ENCODE measurements around the gene THTPA. TPM values are rescaled to one million over a fixed set of nuclear protein-coding genes. Genes with fewer than 3 reads are reported as not detected.

THTPA gene
- total RNA-seq, 2 donors from 2014 or later, result 13.0 to 17.0 TPM

DNA sequence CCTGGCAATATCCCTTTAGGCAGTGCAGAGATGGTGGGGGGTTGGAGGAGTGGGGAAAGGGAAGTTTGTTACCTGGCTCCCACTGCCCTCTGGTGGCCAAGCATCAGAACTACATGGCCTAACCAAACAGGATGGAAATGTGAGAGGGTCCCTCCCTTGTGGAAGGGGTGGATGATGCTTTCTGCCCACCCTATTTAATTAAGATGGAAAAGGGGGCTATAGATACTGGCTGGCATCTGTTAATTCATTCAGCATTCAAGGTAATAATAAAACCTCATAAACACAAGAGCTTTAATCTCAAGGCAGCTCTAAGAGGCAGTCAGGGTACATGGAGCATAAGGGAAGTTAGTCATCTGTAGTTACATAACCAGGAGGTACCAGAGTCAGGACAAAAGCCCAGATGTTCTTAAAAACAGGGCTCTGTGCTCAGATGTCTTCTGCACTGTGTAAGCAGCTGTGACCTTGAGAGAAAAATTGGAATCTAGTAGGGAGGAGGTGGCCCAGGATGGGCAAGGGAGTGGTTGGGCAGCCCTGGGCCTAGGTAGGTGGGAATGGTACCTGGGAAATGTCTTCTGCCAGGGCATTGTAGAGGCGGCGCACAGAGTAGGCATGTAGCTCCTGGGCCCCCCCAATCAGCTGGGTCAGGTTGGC lies 6.9 kb downstream of the THTPA start:
- no peaks in the 10 kb centered on the region for H3K9me3 ChIP-seq (ENCODE audit: control insufficient read depth, low read length)
- H3K36me3 ChIP-seq (ENCODE audit: control insufficient read depth, insufficient read depth, low read length), result peaks cover 79% of the 10 kb centered on the region
- Mint-ChIP-seq H3K27me3 (ENCODE audit: insufficient read depth) (no peaks in the 10 kb centered on the region), H3K36me3 (ENCODE audit: low read depth) (peaks cover 59% of the 10 kb centered on the region), H3K27ac (no peak overlapping the region), H3K4me3 (no peak overlapping the region), H3K9me3 (no peaks in the 10 kb centered on the region), H3K4me1 (peaks cover 6% of the 10 kb centered on the region)
- peak; percentile 89 for DNase-seq
- H3K9ac ChIP-seq (ENCODE audit: extremely low read depth, low read length, poor library complexity, severe bottlenecking), result no peak overlapping the region
- H3K4me3 ChIP-seq (ENCODE audit: low read length), result no peak overlapping the region
- H3K4me1 ChIP-seq (ENCODE audit: control insufficient read depth, insufficient read depth, low read length), result no peaks in the 10 kb centered on the region
- 89% methylated on average over 2 of the region's 2 CpGs; no CpG with 5 or more reads in 1 of the 2 experiments for WGBS, 2 experiments (ENCODE audit: insufficient coverage in 1 of 2, insufficient read length in 1 of 2)
- no peak overlapping the region for H3K27ac ChIP-seq (ENCODE audit: low read depth, low read length)
- H3K27me3 ChIP-seq (ENCODE audit: control insufficient read depth, insufficient read depth, low read length, poor library complexity, severe bottlenecking), result no peaks in the 10 kb centered on the region
- TF ChIP-seq, protein P1, sequence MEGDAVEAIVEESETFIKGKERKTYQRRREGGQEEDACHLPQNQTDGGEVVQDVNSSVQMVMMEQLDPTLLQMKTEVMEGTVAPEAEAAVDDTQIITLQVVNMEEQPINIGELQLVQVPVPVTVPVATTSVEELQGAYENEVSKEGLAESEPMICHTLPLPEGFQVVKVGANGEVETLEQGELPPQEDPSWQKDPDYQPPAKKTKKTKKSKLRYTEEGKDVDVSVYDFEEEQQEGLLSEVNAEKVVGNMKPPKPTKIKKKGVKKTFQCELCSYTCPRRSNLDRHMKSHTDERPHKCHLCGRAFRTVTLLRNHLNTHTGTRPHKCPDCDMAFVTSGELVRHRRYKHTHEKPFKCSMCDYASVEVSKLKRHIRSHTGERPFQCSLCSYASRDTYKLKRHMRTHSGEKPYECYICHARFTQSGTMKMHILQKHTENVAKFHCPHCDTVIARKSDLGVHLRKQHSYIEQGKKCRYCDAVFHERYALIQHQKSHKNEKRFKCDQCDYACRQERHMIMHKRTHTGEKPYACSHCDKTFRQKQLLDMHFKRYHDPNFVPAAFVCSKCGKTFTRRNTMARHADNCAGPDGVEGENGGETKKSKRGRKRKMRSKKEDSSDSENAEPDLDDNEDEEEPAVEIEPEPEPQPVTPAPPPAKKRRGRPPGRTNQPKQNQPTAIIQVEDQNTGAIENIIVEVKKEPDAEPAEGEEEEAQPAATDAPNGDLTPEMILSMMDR (conservative IDR thresholded peaks at IDR 0.05), result peak; percentile 92

DNA sequence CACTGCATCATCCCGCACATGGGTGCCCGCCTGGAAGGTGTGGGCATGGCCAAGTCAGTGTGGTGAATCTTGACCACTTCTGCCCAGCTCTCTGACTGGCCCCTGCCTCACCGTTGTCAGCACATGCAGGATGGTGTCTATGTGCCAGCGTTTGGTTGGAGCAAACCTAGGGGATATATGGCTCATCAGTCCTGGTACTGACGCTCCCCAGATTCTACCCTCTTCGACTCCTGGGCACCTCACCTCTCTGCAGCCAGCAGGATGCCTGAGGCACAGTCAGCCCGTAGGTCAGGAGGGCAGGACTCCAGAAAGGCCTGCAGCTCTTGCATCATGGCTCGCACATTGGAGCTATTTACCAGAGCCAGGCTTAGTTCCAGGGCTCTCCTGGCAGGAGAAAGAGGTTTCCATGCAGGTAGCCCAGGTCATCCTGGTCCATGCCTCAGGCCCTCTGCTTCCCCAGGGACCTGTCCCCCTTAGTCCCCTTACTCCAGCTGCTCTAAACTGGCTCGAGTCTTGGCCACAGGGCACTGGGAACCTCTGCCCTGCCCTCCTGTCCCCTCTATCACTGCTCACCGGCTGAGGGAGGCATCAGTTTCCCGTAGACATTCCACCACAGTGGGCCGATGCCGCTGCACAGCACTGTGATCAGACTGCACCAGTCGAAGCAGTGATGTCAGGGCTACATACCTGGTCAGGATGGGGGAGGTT lies 7.6 kb downstream of the THTPA start:
- 94 to 97% methylated on average over 11 to 14 of the region's 14 CpGs for WGBS, 2 experiments (ENCODE audit: insufficient coverage in 1 of 2, insufficient read length in 1 of 2)
- TF ChIP-seq, protein P1 (conservative IDR thresholded peaks at IDR 0.05), result no peak

DNA sequence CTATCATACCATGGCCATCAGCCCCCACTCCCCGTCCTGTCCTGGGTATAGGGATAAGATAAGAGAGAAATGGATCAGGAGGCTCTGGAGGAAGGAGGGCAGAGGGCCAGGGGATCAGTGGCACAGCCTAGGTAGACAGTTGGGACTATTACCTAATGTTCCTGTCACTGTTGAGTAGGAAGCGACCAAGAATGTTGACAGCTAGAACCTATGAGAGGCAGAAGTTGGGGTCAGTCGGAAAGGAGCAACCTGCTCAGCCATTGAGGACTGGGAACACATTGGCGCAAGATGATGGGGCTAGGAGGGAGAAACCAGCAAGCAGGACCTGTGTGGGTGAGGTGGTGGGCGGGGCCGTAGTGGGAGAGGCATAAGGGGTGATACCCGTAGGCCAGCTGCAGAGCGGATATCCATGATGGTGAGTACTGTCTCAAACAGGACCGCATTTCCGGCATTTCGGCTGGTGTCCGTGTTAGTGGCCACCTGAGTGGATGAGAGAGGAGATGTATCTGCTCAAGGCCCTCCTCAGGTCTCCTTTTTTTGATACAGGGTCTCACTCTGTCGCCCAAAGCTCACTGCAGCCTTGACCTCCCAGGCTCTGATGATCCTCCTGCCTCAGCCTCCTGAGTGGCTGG lies 8.2 kb downstream of the THTPA start:
- no peaks in the 10 kb centered on the region for H3K27me3 Mint-ChIP-seq (ENCODE audit: insufficient read depth)
- TF ChIP-seq, protein P1 (conservative IDR thresholded peaks at IDR 0.05), result no peak
- no peak for DNase-seq
- no peak overlapping the region for H3K9ac ChIP-seq (ENCODE audit: extremely low read depth, low read length, poor library complexity, severe bottlenecking)
- no peaks in the 10 kb centered on the region for H3K9me3 ChIP-seq (ENCODE audit: control insufficient read depth, low read length)
- no peak overlapping the region for H3K4me3 ChIP-seq (ENCODE audit: low read length)
- H3K36me3 Mint-ChIP-seq (ENCODE audit: low read depth), result peaks cover 54% of the 10 kb centered on the region
- no peaks in the 10 kb centered on the region for H3K9me3 Mint-ChIP-seq
- no peak overlapping the region for H3K4me3 Mint-ChIP-seq
- peaks cover 65% of the 10 kb centered on the region for H3K36me3 ChIP-seq (ENCODE audit: control insufficient read depth, insufficient read depth, low read length)
- no peak overlapping the region for H3K27ac ChIP-seq (ENCODE audit: low read depth, low read length)
- H3K4me1 Mint-ChIP-seq, result peaks cover 18% of the 10 kb centered on the region
- no peak overlapping the region for H3K27ac Mint-ChIP-seq
- no peaks in the 10 kb centered on the region for H3K27me3 ChIP-seq (ENCODE audit: control insufficient read depth, insufficient read depth, low read length, poor library complexity, severe bottlenecking)
- peaks cover 11% of the 10 kb centered on the region for H3K4me1 ChIP-seq (ENCODE audit: control insufficient read depth, insufficient read depth, low read length)
- 94 to 96% methylated on average over 7 to 13 of the region's 13 CpGs for WGBS, 2 experiments (ENCODE audit: insufficient coverage in 1 of 2, insufficient read length in 1 of 2)

More for the DNA sequence above, 7.6 kb downstream of the THTPA start:
- no peaks in the 10 kb centered on the region for H3K27me3 ChIP-seq (ENCODE audit: control insufficient read depth, insufficient read depth, low read length, poor library complexity, severe bottlenecking)
- no peaks in the 10 kb centered on the region for H3K9me3 Mint-ChIP-seq
- no peaks in the 10 kb centered on the region for H3K9me3 ChIP-seq (ENCODE audit: control insufficient read depth, low read length)
- H3K9ac ChIP-seq (ENCODE audit: extremely low read depth, low read length, poor library complexity, severe bottlenecking), result no peak overlapping the region
- H3K36me3 Mint-ChIP-seq (ENCODE audit: low read depth), result peaks cover 59% of the 10 kb centered on the region
- H3K4me1 ChIP-seq (ENCODE audit: control insufficient read depth, insufficient read depth, low read length), result peaks cover 6% of the 10 kb centered on the region
- H3K27me3 Mint-ChIP-seq (ENCODE audit: insufficient read depth), result no peaks in the 10 kb centered on the region
- no peak overlapping the region for H3K27ac Mint-ChIP-seq
- H3K27ac ChIP-seq (ENCODE audit: low read depth, low read length), result no peak overlapping the region
- H3K4me1 Mint-ChIP-seq, result peaks cover 12% of the 10 kb centered on the region
- no peak for DNase-seq
- peaks cover 72% of the 10 kb centered on the region for H3K36me3 ChIP-seq (ENCODE audit: control insufficient read depth, insufficient read depth, low read length)
- no peak overlapping the region for H3K4me3 Mint-ChIP-seq
- no peak overlapping the region for H3K4me3 ChIP-seq (ENCODE audit: low read length)

Measured in endodermal cell (in vitro differentiated cells).